ENCODE measurements around the gene GPR84.
"Not testable (repeated sequence)": the region's sequence is repeated elsewhere in the genome, so short reads cannot be mapped to it uniquely, and the experiment has no call there.

Gene GPR84

GRCh38 chr12:54354271-54354670 lies 10.0 kb downstream of the GPR84 start:
- DNase-seq: not testable (repeated sequence)

GRCh38 chr12:54352891-54353874 lies 11.1 kb downstream of the GPR84 start:
- DNase-seq: no peak

DNA sequence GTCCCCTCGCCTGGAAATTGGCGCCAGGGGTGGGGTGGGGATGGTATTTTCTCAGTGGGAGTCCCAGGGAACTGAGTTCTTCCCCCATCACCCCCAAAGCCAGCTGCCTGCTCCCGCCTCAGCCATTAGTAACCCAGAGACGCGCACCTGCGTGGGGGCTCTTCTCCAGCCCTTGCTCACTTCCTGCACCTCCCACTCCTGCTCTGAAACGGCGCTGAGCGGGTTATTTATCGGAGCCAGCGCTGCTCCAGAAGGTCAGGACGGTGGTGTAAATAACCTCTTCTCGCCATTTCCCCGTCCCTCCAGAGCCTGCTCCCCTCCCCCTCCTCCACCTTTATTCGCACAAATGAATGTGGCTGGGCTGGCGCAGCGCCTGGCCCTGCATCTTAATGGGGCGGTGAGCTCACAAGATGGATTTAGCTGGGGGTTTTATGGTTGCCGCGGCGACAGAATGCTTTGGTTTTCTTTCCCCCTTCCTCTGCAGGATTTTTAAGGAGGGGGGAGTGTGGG lies 12.2 kb downstream of the GPR84 start:
- DNase-seq: no peak

DNA sequence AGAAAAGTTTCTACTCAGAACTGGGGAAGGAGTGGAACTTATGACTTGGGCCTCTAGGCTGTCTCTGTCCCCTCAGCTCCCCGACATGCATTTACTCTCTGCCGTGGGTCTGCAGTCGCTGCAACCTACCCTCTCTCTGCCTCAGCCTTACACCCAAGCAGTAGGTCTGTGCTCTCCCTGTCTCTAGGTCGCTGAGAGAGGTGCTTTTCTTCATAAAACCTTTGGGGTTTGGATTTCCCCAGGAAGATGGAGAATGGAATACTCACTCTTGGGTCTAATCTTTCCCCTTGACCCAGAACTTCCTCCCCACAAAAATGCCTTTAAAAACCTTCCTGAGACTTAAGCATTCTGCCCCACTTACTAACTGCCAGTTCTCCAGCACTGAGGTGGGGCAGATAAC lies 12.9 kb downstream of the GPR84 start:
- DNase-seq: no peak

DNA sequence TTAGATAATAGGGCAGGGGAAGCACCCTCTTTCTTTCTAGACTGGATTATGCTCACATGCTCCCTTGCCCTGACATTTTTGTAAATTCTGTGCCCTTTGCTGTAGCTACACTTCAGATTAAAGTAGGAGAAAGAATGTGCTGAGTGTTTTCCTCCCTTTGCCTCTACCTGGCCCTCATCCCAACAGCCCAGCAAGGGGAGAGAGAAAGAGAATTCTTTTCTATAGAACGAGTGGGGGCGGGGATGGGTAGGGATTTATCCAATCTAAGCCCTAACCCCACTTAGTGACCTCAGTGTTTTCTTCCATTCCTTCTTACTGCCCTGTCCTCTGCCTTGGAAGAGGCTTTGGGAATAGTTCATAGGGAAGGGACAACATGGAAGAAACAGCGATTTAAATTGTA lies 13.5 kb downstream of the GPR84 start:
- DNase-seq: no peak

- no peak for DNase-seq
Measured at GRCh38 chr12:54349679-54350078, 14.6 kb downstream of the GPR84 start.

- DNase-seq: no peak
Measured at GRCh38 chr12:54349036-54349435, 15.2 kb downstream of the GPR84 start.

- DNase-seq: no peak
Measured at GRCh38 chr12:54341378-54342300, 22.6 kb downstream of the GPR84 start.

- no peak for DNase-seq
Measured at GRCh38 chr12:54340846-54341245, 23.4 kb downstream of the GPR84 start.

- no peak for DNase-seq
Measured at GRCh38 chr12:54338698-54339296, 25.5 kb downstream of the GPR84 start.

- no peak for DNase-seq
Measured at GRCh38 chr12:54337854-54338650, 26.2 kb downstream of the GPR84 start.

GRCh38 chr12:54337280-54337842 lies 26.9 kb downstream of the GPR84 start:
- DNase-seq: no peak

- no peak for DNase-seq
Measured at GRCh38 chr12:54333420-54334034, 30.8 kb downstream of the GPR84 start.

- no peak for DNase-seq
Measured at GRCh38 chr12:54331461-54331860, 32.8 kb downstream of the GPR84 start.

- DNase-seq: no peak
Measured at GRCh38 chr12:54330442-54330841, 33.8 kb downstream of the GPR84 start.

DNA sequence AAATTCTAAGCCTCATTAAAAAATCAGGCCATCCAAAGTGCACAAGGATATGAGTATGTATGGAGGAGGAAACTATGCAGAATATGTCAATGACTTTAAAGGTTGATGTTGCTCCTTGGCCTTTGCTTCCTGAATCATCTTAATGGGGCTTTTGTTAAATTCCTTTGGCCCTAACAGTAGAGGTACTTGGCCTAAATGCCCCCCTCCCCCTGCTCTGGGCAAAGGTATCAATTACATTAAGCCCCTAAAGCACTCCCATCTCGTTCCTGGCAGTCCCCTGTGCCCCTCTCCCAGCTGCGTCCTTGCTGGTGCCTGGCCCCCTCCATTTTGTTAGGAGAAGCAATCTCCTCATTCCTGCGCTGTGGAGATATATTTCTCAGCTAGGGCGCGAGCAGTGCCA lies 34.5 kb downstream of the GPR84 start:
- no peak for DNase-seq

DNA sequence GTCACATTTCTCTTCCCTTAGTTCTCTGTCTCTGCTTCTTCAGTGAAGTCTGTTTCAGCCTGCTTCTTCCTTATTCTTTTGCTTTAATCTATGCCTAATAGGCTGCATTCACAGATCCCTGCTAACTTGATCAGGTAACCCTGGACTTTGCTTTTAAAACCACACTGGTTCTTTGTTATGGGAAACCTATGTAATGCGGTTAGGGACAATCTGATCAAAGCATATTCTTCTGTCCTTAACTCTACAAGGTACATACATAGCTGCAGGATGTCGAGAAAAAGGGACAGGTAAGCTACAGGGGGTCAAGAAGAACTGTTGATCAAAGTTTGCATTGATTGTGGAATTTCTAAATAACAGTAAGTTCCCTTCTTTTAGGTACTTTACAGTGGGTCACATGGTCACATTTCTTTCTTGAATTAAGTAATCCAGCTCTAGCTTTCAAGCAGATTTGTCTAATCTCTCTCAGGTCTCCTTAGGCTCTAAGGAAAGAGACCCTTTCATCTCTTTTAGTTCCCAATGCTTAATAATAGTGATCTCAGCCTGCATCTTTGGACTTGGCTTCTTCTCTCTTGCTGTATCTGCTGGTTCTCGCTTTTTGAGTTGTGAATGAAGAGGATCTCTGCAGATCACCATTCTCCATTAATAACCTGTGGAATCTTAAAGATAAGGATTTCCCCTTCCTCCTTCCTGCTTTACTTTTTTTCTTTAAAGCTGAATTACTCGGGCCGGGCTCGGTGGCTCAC lies 35.5 kb downstream of the GPR84 start:
- no peak for DNase-seq

DNA sequence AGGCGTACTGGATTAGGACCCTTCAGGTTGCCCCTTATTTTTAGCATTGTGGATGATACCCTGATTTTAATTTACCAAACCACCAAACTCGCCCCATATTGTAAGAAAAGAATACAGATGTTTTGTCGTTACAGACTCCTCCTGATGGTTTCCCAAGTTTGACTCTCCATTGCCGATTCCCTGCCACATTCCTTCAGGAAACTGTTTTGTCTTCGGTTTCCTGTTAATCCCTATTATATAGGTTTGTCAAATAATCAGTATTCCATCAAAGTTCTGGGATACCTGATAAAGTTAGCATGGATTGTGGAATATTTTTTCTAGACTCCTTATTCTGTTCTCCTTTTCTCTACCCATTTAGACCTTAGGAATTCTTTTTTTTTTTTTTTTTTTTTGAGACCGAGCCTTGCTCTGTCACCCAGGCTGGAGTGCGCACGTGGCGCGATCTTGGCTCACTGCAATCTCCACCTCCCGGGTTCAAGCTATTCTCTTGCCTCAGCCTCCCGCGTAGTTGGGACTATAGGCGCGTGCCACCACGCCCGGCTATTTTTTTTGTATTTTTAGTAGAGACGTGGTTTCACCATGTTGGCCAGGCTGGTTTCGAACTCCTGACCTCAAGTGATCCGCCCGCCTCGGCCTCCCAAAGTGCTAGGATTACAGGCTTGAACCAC lies 38.7 kb downstream of the GPR84 start:
- DNase-seq: not testable (repeated sequence)

DNA sequence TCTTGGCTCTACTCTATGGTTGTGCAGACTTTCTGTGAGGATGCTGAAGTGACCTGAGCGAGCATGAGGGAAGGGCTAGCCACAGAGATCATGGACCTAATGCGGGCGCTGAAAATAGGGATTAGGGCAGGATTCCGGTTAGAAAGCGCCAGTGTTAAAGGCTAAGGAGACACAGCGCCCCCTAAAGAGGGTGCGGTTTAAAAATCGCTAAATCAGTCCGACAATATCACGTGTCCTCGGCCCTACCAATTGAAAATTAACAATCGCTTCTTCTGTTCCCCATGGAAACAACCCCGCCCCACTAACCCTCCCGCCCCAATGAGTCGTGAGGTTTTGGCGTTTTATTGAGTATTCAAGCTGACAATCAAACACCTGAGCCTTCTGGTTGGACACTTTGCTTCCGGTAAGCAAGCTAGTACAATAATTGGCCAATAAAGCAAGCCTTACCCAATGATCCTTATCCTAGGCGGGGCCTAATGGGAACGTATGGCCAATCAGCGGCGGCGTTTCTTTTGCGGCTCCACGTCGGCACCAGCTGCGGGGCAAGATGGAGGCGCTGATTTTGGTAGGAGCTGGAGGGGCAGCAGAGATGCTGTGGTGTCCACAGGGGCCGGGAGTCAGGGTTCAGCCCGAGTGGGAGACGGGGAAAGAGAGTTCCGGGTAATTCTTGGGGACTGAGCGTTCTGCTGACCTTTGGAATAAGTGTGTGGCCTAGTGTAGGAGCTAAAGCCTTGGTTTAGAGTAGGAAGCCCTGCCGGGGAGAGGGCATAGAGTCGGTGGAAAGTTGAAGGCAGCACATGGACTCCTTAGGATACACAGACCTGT lies 39.5 kb downstream of the GPR84 start, which contains the start of gene COPZ1:
COPZ1 (plus strand) TSS at position 515 of the 825 bp plus-strand sequence; CDS start at position 548, 33 bp downstream.
- peak; percentile 63 for DNase-seq
